Measurements from ENCODE around the gene UNC13D.

The UNC13D gene

GRCh38 chr17:75850928-75851692, 6.9 kb upstream of the UNC13D start:
- POLR2A ChIA-PET: no interaction called here
- no peak for TF ChIP-seq CTCF (IDR thresholded peaks at IDR 0.05; ENCODE audit: control extremely low read depth, extremely low read depth, low read depth, missing control alignments)
- CTCF ChIA-PET: interaction anchor here (1.3 to 10.8 kb wide), 2 partner anchors 11 to 23 kb away, joined by 4 to 135 read pairs; no protein-coding TSS in a partner anchor
- DNase-seq (ENCODE audit: extremely low spot score): no peak

- POLR2A ChIA-PET: interaction anchor here (0.9 kb wide), 1 partner anchor 70 kb away, joined by 4 read pairs; no protein-coding TSS in a partner anchor
- CTCF ChIA-PET: interaction anchor here (1.2 to 10.8 kb wide), 7 partner anchors 9 to 85 kb away, joined by 3 to 135 read pairs (median 6); partner anchors contain the start of genes GALK1 and TRIM47
- no peak for DNase-seq (ENCODE audit: extremely low spot score)
- TF ChIP-seq CTCF (IDR thresholded peaks at IDR 0.05; ENCODE audit: control extremely low read depth, extremely low read depth, low read depth, missing control alignments): no peak
Observed at GRCh38 chr17:75849724-75850123, 5.5 kb upstream of the UNC13D start.

GRCh38 chr17:75849279-75849646, 5.1 kb upstream of the UNC13D start:
- ChIA-PET CTCF (interaction anchor here (1.2 to 10.8 kb wide), 7 partner anchors 9 to 85 kb away, joined by 3 to 135 read pairs (median 6); partner anchors contain the start of genes GALK1 and TRIM47), POLR2A (interaction anchor here (0.9 kb wide), 1 partner anchor 69 kb away, joined by 4 read pairs; no protein-coding TSS in a partner anchor)
- TF ChIP-seq CTCF (IDR thresholded peaks at IDR 0.05; ENCODE audit: control extremely low read depth, extremely low read depth, low read depth, missing control alignments): no peak
- no peak for DNase-seq (ENCODE audit: extremely low spot score)

GRCh38 chr17:75848523-75849278, 4.5 kb upstream of the UNC13D start:
- peak; percentile 61 for DNase-seq (ENCODE audit: extremely low spot score)
- ChIA-PET POLR2A (interaction anchor here (1.2 kb wide), 1 partner anchor 69 kb away, joined by 5 read pairs; no protein-coding TSS in a partner anchor), CTCF (interaction anchor here (0.6 to 10.8 kb wide), 21 partner anchors 9 to 95 kb away, joined by 3 to 135 read pairs (median 3); partner anchors contain the start of genes GALK1, TRIM47 and UNK)
- peak; percentile 77 for TF ChIP-seq CTCF (IDR thresholded peaks at IDR 0.05; ENCODE audit: control extremely low read depth, extremely low read depth, low read depth, missing control alignments)

GRCh38 chr17:75847614-75848522, 3.7 kb upstream of the UNC13D start:
- no peak for DNase-seq (ENCODE audit: extremely low spot score)
- TF ChIP-seq CTCF (IDR thresholded peaks at IDR 0.05; ENCODE audit: control extremely low read depth, extremely low read depth, low read depth, missing control alignments): no peak
- ChIA-PET CTCF (interaction anchor here (0.6 to 10.8 kb wide), 23 partner anchors 7 to 94 kb away, joined by 3 to 135 read pairs (median 4); partner anchors contain the start of genes GALK1, MRPL38, TRIM47 and UNK), POLR2A (interaction anchor here (0.5 to 1.3 kb wide), 4 partner anchors 10 to 68 kb away, joined by 3 to 5 read pairs (median 3); no protein-coding TSS in a partner anchor)

Measured in GM10248 (cell line).